ENCODE measurements around the gene DUSP16. TPM values are rescaled to one million over a fixed set of nuclear protein-coding genes. Genes with fewer than 3 reads are reported as not detected.

Gene DUSP16
- total RNA-seq, 1 donor from 2014 or later: 19.0 TPM

- DNase-seq (ENCODE audit: extremely low read depth, low read depth, low spot score): no peak
Measured at GRCh38 chr12:12445165-12445881, 117.3 kb downstream of the DUSP16 start.

DNA sequence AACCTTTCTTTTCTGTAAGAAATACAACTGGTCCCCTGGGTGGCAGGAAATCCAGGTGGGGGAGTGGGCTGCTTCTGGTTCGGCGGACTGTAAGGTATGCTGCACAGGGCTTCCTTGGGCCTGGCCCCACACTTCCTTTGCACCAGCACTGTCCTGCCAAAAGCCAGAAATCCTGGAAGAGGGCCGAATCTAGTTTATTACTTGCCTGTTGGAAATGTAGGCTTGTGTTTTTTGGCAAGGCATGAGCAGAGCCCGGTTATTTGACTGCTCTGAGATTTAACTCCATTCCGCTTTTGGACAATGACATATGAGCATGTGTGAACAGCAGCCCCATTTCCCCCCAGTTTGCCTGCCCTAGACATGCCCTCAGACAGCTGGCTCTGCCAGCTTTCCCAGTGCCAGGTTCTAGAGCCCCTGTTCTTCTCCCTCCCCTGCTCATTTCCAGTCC is 119.2 kb downstream of the DUSP16 start:
- DNase-seq (ENCODE audit: extremely low read depth, low read depth, low spot score): no peak

- DNase-seq (ENCODE audit: extremely low read depth, low read depth, low spot score): no peak
Measured at GRCh38 chr12:12442548-12443071, 120.1 kb downstream of the DUSP16 start.

- no peak for DNase-seq (ENCODE audit: extremely low read depth, low read depth, low spot score)
Measured at GRCh38 chr12:12441843-12442461, 120.7 kb downstream of the DUSP16 start.

- no peak for DNase-seq (ENCODE audit: extremely low read depth, low read depth, low spot score)
Measured at GRCh38 chr12:12441429-12441807, 121.2 kb downstream of the DUSP16 start.

DNA sequence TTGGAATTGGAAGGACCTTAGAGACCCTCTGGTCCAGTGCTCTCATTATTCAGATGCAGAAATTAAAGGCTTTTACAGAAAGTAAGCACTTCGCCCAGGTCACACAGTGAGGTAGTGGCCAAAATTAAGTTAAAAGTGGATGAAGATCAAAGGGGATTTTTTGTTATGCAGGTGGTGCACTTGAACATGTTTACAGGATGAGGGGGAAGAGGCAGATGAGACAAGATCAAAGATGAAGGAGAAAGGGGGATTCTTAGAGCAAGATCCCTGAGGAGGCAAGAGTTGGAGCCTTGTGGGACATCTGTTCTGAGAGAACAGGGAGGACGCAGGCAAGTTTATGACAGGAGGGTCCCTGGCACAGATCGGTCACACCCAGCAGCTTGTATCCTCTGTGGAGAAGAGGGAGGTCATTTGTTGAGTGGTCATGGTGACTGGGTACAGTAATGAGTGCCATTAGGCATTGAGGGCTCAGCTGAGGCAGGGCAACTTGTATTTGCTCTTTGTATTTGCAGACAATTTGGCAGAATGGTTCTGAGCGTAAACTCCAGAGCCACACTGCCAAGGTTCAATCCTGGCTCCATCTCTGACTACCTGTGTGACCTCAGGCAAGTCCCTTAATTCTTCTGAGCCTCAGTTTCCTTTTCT is 121.8 kb downstream of the DUSP16 start:
- no peak for DNase-seq (ENCODE audit: extremely low read depth, low read depth, low spot score)

- DNase-seq (ENCODE audit: extremely low read depth, low read depth, low spot score): peak; percentile 97
Measured at GRCh38 chr12:12439636-12440035, 123.0 kb downstream of the DUSP16 start.

DNA sequence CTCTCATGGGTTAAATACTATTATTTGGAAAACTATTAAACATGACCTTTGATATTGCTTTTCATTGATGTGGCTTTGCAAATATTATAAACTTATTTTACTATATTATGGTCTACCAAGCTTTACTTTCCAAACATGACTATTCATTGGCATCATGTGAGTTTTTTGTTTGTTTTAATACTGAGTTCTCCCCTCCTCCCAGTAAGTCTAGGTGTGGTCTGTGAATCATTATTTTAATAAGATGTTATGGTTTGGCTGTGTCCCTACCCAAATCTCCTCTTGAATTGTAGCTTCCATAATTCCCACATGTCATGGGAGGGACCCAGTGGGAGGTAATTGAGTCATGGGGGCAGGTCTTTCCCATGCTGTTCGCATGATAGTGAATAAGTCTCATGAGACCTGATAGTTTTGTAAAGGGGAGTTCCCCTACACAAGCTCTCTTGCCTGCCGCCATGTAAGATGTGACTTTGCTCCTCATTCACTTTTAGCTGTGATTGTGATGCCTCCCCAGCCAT is 125.8 kb downstream of the DUSP16 start:
- no peak for DNase-seq (ENCODE audit: extremely low read depth, low read depth, low spot score)

GRCh38 chr12:12433203-12433731 is 129.4 kb downstream of the DUSP16 start:
- no peak for DNase-seq (ENCODE audit: extremely low read depth, low read depth, low spot score)

DNA sequence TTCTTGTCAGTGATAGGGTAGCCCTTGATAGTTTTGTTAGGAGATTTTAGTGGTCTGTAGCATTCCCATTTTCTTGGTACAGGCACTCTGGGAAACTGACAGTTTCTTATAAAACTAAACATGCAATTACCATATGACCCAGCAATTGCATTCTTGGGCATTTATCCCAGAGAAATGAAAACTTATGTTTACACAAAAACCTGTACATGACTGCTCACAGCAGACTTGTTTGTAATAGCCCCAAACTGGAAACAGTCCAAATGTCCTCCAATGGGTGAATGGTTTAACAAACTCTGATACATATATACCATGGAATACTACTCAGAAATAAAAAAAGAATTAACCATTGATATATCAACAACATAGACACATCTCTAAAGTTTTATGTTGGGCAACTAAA is 130.3 kb downstream of the DUSP16 start:
- no peak for DNase-seq (ENCODE audit: extremely low read depth, low read depth, low spot score)

DNA sequence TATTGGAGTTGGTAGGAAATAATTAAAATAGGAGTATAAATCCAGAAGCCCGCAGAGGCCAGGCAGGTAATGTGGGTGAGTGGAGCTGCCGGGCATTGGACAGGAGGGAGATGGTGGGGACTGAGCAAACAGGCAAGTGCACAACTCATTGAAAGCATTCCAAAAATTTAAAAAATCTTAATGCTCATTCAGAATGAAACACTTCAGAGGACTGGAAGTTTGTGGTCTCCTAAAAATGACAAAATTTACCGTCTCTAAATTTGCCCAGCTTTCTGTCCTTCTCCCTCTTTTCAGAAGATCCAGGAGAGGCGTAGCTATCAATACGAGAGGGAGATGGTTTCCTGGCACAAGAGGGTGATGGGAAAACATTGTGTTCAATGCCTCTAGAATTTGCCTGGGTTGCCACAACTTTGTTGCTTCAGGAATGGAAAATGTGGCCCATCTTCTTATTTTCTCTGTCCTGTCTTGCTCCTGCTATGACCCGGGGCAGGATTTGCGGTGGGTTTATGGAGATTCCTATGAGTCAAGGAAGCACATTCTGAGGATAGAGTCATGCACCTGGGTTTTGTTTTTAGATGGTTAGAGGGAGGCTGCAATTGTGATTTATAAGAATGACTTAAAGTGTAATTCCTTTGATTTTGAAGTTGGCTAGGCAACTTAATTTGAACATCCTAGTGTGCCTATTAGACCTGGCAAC is 133.6 kb downstream of the DUSP16 start:
- DNase-seq (ENCODE audit: extremely low read depth, low read depth, low spot score): no peak

DNA sequence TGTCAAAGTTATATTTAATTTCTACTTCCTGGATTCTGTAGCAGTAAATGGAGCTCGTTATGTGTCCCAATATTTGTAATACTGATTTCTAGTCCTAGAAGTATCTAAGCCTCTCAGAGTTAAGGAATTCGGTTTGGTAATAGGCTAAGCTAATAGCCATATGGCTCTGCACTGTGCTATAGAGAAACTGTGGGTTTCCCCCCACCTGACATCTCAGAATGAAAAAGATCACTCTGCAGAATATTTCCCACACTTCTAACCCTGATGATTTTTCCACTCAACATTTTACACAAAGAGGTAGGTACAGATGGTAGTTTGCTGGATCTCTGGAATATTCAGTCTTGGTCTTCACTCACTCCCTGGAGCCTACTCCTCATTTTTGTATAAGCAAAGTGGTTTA is 134.6 kb downstream of the DUSP16 start:
- no peak for DNase-seq (ENCODE audit: extremely low read depth, low read depth, low spot score)

DNA sequence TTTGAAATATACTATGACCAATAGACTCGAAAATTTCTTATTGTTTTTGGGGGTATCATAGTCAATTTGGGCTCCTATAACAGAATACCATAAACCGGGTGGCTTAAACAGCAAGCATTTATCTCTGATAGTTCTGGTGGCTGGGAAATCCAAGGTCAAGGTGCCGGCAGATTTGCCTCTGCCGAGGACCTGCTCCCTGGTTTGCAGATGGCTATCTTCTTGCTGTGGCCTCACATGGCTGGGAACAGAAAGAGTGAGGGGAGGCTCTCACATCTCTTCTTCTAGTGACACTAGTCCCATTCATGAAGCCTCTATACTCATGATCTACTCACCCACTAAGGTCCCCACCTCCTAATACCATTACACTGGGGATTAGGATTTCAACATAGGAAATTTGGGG is 135.1 kb downstream of the DUSP16 start:
- DNase-seq (ENCODE audit: extremely low read depth, low read depth, low spot score): no peak

GRCh38 chr12:12425616-12426015 is 137.0 kb downstream of the DUSP16 start:
- DNase-seq (ENCODE audit: extremely low read depth, low read depth, low spot score): no peak

GRCh38 chr12:12425001-12425400 is 137.7 kb downstream of the DUSP16 start:
- no peak for DNase-seq (ENCODE audit: extremely low read depth, low read depth, low spot score)

Other genes with a start within 250 kb of the DUSP16 start
- 39.4 and 56.6 TPM in 2 replicates for gene MANSC1, start 212.6 kb downstream of the DUSP16 start, total RNA-seq
- gene BORCS5, start 205.8 kb downstream of the DUSP16 start, total RNA-seq: 4.4 and 5.7 TPM in 2 replicates
- 17.3 and 26.3 TPM in 2 replicates for gene CREBL2, start 49.0 kb upstream of the DUSP16 start, total RNA-seq
- 1.1 TPM in 1 of 2 replicates, not detected in the other for gene GPR19, start 133.3 kb upstream of the DUSP16 start, total RNA-seq
- 15.8 and 25.0 TPM in 2 replicates for gene CDKN1B, start 154.5 kb upstream of the DUSP16 start, total RNA-seq
- 27.5 and 31.4 TPM in 2 replicates for gene APOLD1, start 222.8 kb upstream of the DUSP16 start, total RNA-seq

Data from glomerular endothelial cell (primary cell).